ELR (cell line): ENCODE data around the gene PLCB1.
"Not testable (repeated sequence)": the region's sequence is repeated elsewhere in the genome, so short reads cannot be mapped to it uniquely, and the experiment has no call there.

ENCODE experiments used
- DNase-seq: peaks from one replicate; pipeline ENCODE4 v3.0.0-alpha.2; 2015; ENCODE audit warnings: low read depth

PLCB1 gene

GRCh38 chr20:8369311-8369710 is 237.2 kb downstream of the PLCB1 start:
- DNase-seq, result no peak

GRCh38 chr20:8370774-8371173 is 238.7 kb downstream of the PLCB1 start:
- no peak for DNase-seq

- no peak for DNase-seq
Observed at GRCh38 chr20:8372824-8373380, 240.8 kb downstream of the PLCB1 start.

GRCh38 chr20:8373579-8373978 is 241.5 kb downstream of the PLCB1 start:
- DNase-seq, result no peak

- DNase-seq, result no peak
Observed at GRCh38 chr20:8375898-8376297, 243.8 kb downstream of the PLCB1 start.

- DNase-seq, result no peak
Observed at GRCh38 chr20:8376940-8377339, 244.9 kb downstream of the PLCB1 start.

- DNase-seq, result not testable (repeated sequence)
Observed at GRCh38 chr20:8379125-8379524, 247.1 kb downstream of the PLCB1 start.

GRCh38 chr20:8385247-8385646 is 253.2 kb downstream of the PLCB1 start:
- no peak for DNase-seq

- DNase-seq, result no peak
Observed at GRCh38 chr20:8386991-8387390, 254.9 kb downstream of the PLCB1 start.

- peak; percentile 53 for DNase-seq
Observed at GRCh38 chr20:8388141-8388540, 256.1 kb downstream of the PLCB1 start.

GRCh38 chr20:8388707-8389106 is 256.6 kb downstream of the PLCB1 start:
- DNase-seq, result no peak

GRCh38 chr20:8389381-8390036 is 257.4 kb downstream of the PLCB1 start:
- peak; percentile 56 for DNase-seq

- no peak for DNase-seq
Observed at GRCh38 chr20:8390037-8390433, 258.0 kb downstream of the PLCB1 start.

- no peak for DNase-seq
Observed at GRCh38 chr20:8390500-8390899, 258.4 kb downstream of the PLCB1 start.

- DNase-seq, result no peak
Observed at GRCh38 chr20:8393381-8393780, 261.3 kb downstream of the PLCB1 start.

GRCh38 chr20:8394308-8394945 is 262.4 kb downstream of the PLCB1 start:
- DNase-seq, result peak; percentile 20

GRCh38 chr20:8395956-8396355 is 263.9 kb downstream of the PLCB1 start:
- no peak for DNase-seq

GRCh38 chr20:8398263-8399051 is 266.4 kb downstream of the PLCB1 start:
- DNase-seq, result no peak

GRCh38 chr20:8399947-8400346 is 267.9 kb downstream of the PLCB1 start:
- DNase-seq, result no peak

GRCh38 chr20:8400486-8400885 is 268.4 kb downstream of the PLCB1 start:
- no peak for DNase-seq

GRCh38 chr20:8401556-8401955 is 269.5 kb downstream of the PLCB1 start:
- DNase-seq, result no peak

GRCh38 chr20:8402798-8403197 is 270.7 kb downstream of the PLCB1 start:
- no peak for DNase-seq
